Measurements from ENCODE around the gene NDUFV2. TPM values are rescaled to one million over a fixed set of nuclear protein-coding genes. Genes with fewer than 3 reads are reported as not detected.

Gene NDUFV2
- 100 to 1,000 TPM; 122 to 250 (median 156) TPM for total RNA-seq

DNA sequence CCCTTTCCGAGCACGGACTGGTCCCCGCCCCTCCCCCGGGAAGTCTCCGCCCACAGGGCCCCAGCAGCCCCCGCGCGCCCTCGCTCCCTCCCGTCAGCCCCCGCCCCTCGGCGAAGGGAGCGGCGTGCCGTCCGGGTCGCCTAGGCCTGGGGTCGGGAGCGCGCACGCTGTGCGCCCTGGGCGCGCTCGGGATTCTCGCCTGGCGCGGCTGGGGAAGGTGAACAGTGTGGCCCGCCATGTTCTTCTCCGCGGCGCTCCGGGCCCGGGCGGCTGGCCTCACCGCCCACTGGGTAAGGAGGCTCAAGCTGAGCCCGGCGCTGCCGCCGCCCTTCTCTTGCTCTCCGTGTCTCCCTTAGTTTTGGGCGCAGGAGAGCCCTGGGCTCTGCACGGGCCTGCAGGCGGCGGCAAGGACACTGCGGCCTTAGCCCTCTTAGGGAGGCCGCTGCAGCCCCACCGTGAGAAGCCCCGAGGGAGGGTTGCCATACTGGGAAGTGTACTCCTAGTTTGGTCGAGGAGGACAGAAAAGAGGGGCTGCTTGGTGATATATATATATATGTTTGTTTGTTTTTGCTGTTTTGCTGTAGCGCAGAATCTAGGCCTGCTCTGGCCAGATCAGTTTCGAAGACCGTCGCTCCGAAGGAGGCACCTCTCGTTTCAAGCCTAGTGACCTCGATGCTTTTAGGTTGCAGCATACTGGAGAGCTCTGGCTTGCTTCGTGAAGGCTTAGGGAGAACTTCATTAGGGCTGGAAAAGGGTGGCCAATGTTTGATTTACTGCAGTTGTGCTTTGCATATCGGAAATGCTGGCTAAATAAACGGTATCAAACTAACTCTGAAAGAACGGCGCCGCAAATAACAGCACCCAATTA, at the start of gene NDUFV2:
NDUFV2 (plus strand) TSS at position 192 of the 868 bp plus-strand sequence; CDS start at position 237, 45 bp downstream.
- peak within 1 kb of the TSS; percentile 59 to 90 (median 87) for H3K4me3 ChIP-seq
- peak within 1 kb of the TSS; percentile 95 to 96 for H3K27ac ChIP-seq
- ATAC-seq (replicated peaks in 6 of 8): peak; percentile 93 to 97 (median 96)
- peaks cover 13 to 36% of the 10 kb centered on the region in 2 donors for H3K4me1 ChIP-seq (replicated peaks in 1 of 2)
- in situ Hi-C loops (cut with MboI; ENCODE audit: low pct_unique_long_range_greater_than_20kb in 2 of 9, low sequenced_read_pairs in 9 of 9, unreplicated experiment in 9 of 9): no loop called here
- 0% methylated on average over 1 to 11 of the region's 64 CpGs; no CpG with 5 or more reads in 1 of the 10 experiments for WGBS, 10 experiments

DNA sequence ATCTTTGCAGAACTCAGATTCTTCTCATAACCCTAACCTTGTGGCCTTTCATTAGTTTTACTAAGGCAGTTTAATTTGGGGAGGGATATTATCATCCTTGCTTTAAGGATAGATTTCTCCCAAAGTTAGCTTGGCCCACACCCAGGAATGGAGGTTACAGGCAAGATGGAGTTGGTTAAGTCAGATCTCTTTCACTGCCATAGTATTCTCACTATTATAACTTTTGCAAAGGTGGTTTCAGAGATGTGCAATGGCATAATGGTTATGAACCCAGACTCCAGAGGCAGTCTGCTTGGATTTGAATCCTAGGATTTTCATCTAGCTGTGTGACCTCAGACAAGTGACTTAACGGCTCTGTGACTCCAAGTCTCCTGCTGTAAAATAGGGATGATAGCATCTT, 48.7 kb upstream of the NDUFV2 start:
- no peak overlapping the region for H3K27ac ChIP-seq
- no peak for ATAC-seq (replicated peaks in 6 of 8)
- in situ Hi-C loops (cut with MboI; ENCODE audit: low pct_unique_long_range_greater_than_20kb in 2 of 9, low sequenced_read_pairs in 9 of 9, unreplicated experiment in 9 of 9): no loop called here
- H3K4me1 ChIP-seq (replicated peaks in 1 of 2): peaks cover 0 to 6% of the 10 kb centered on the region in 2 donors
- H3K4me3 ChIP-seq: no peak overlapping the region
- WGBS, 10 experiments: 78 to 100% (median 100%) methylated on average over 1 of the region's 1 CpG; no CpG with 5 or more reads in 5 of the 10 experiments

DNA sequence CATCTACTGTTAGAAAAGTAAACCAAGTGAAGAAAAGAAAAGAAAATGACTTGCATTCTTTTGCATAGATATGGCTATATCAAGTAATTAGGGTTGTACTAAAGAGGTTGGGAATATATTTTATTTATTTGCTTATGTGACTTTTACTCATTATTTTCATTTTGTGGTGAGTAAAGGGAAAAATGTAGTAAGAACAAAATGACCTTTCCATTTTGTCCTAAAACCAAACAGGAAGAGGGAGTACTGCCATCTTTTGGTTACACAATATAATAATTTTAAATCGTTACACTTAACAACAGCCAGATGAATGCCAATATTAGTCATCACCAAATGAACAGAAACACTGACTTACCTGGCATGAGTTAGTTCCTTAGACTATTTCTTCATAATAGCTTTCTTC, 47.3 kb upstream of the NDUFV2 start:
- H3K27ac ChIP-seq: no peak overlapping the region
- H3K4me1 ChIP-seq (replicated peaks in 1 of 2): peaks cover 0 to 6% of the 10 kb centered on the region in 2 donors
- ATAC-seq (replicated peaks in 6 of 8): peak in 3 of 8 experiments; percentile 18 to 79 (median 73)
- H3K4me3 ChIP-seq: no peak overlapping the region
- WGBS, 10 experiments: 0 to 100% (median 35%) methylated on average over 1 of the region's 1 CpG; no CpG with 5 or more reads in 2 of the 10 experiments
- in situ Hi-C loops (cut with MboI; ENCODE audit: low pct_unique_long_range_greater_than_20kb in 2 of 9, low sequenced_read_pairs in 9 of 9, unreplicated experiment in 9 of 9): no loop called here

DNA sequence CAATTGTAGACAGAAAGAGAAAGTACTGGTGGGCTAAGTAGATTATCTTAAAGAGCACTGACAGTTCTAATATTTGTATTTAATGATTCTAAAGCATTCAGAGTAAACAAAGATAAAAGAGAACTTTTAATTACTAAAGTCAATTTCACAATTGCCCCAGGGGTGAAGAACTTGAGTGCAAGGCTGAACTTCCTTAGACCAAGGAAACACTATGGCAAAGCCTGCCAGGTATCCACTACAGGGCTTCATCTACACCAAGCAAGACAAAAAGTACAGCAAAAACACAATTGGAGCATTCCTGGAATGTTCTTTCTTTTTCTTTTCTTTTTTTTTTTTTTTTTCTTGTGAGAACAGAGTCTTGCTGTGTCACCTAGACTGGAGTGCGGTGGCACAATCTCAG, 46.9 kb upstream of the NDUFV2 start:
- no peak for ATAC-seq (replicated peaks in 6 of 8)
- Histone ChIP-seq H3K4me3 (no peak overlapping the region), H3K27ac (no peak overlapping the region), H3K4me1 (replicated peaks in 1 of 2) (peaks cover 0 to 6% of the 10 kb centered on the region in 2 donors)
- 60 to 100% (median 100%) methylated on average over 1 of the region's 1 CpG; no CpG with 5 or more reads in 7 of the 10 experiments for WGBS, 10 experiments
- in situ Hi-C loops (cut with MboI; ENCODE audit: low pct_unique_long_range_greater_than_20kb in 2 of 9, low sequenced_read_pairs in 9 of 9, unreplicated experiment in 9 of 9): no loop called here

DNA sequence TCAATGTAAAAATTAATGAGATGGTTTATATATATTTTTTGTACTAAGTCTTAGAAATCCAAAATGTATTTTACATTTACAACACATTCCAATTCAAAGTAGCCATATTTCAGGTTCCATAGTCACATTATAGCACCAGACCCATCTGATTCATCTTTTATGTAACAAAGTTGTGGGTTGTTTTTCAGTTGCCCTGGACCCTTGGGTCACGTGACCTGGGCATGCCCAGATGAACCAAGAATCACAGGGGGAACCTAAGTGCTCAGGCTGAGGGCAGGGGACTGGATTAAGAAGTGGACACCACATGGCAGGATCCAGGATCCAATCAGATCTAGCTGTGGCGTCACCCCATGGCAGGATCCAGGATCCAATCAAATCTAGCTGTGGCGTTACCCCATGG, 44.9 kb upstream of the NDUFV2 start:
- H3K4me1 ChIP-seq (replicated peaks in 1 of 2): peaks cover 0 to 6% of the 10 kb centered on the region in 2 donors
- in situ Hi-C loops (cut with MboI; ENCODE audit: low pct_unique_long_range_greater_than_20kb in 2 of 9, low sequenced_read_pairs in 9 of 9, unreplicated experiment in 9 of 9): no loop called here
- H3K27ac ChIP-seq: no peak overlapping the region
- 81 to 100% (median 98%) methylated on average over 1 to 3 of the region's 3 CpGs; no CpG with 5 or more reads in 2 of the 10 experiments for WGBS, 10 experiments
- ATAC-seq (replicated peaks in 6 of 8): no peak
- H3K4me3 ChIP-seq: no peak overlapping the region

DNA sequence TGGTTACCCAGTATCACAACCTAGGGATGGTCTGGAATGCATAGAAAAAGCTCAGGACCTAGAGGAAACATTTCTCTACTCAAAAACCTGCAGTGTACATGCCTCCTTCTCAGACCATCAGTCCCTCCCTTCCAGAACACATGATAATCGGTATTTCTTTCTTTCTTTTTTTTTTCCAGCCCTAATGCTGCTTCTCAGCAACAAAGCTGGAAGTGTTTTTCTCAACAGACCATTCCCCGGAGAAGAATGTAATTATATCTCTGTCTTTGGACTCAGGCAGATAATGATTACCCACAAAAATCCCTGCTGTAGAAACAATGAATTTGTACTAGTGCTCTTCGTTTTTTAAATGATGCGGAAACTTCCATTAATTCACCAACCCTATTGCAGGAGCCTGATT, 44.1 kb upstream of the NDUFV2 start:
- peak overlapping the region in 1 of 2 donors; percentile 12 for H3K27ac ChIP-seq
- WGBS, 10 experiments: 12 to 77% (median 54%) methylated on average over 1 to 4 of the region's 4 CpGs; no CpG with 5 or more reads in 1 of the 10 experiments
- in situ Hi-C loops (cut with MboI; ENCODE audit: low pct_unique_long_range_greater_than_20kb in 2 of 9, low sequenced_read_pairs in 9 of 9, unreplicated experiment in 9 of 9): no loop called here
- H3K4me3 ChIP-seq: no peak overlapping the region
- H3K4me1 ChIP-seq (replicated peaks in 1 of 2): peaks cover 0 to 6% of the 10 kb centered on the region in 2 donors
- peak in 5 of 8 experiments; percentile 31 to 68 (median 59) for ATAC-seq (replicated peaks in 6 of 8)

DNA sequence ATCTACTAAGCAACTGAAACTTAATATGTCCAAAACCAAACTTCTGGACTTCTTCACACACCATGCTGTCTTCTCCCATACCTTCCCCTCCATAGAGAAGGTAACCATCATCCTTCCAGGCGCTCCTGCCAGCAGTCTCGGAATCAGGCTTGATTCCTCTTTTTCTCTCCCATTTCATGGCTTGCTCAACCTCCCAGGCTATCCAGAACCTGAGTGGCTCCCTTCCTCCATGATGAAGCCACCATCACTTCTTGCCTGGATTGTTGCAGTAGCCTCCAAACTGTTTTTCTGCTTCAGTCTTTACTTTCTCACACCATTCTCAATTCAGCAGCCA, 40.1 kb upstream of the NDUFV2 start:
- Histone ChIP-seq H3K4me1 (replicated peaks in 1 of 2) (peaks cover 0 to 6% of the 10 kb centered on the region in 2 donors), H3K4me3 (no peak overlapping the region), H3K27ac (no peak overlapping the region)
- in situ Hi-C loops (cut with MboI; ENCODE audit: low pct_unique_long_range_greater_than_20kb in 2 of 9, low sequenced_read_pairs in 9 of 9, unreplicated experiment in 9 of 9): no loop called here
- 83 to 100% (median 100%) methylated on average over 2 of the region's 2 CpGs; no CpG with 5 or more reads in 5 of the 10 experiments for WGBS, 10 experiments
- no peak for ATAC-seq (replicated peaks in 6 of 8)

DNA sequence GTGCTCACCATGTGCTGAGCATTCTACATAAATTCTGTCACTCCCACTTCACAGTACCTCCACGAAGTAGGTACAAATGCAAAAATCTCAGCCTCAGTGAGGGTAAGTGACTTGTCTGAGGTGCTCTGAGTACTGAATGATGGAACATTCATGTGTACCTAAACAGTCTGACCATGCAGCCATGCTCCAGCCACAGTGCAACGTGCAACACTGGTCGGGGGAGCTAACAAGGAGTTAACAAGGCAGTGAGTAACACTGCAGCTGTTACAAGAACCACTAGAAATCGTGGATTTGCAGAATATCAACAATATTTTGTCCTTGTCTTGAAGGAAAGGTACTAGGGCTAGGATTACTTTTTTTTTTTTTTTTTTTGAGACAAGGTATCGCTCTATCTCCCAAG, 36.6 kb upstream of the NDUFV2 start:
- Histone ChIP-seq H3K4me1 (replicated peaks in 1 of 2) (no peaks in the 10 kb centered on the region), H3K27ac (no peak overlapping the region), H3K4me3 (no peak overlapping the region)
- in situ Hi-C loops (cut with MboI; ENCODE audit: low pct_unique_long_range_greater_than_20kb in 2 of 9, low sequenced_read_pairs in 9 of 9, unreplicated experiment in 9 of 9): no loop called here
- 0 to 92% (median 56%) methylated on average over 1 to 5 of the region's 5 CpGs; no CpG with 5 or more reads in 3 of the 10 experiments for WGBS, 10 experiments
- no peak for ATAC-seq (replicated peaks in 6 of 8)

DNA sequence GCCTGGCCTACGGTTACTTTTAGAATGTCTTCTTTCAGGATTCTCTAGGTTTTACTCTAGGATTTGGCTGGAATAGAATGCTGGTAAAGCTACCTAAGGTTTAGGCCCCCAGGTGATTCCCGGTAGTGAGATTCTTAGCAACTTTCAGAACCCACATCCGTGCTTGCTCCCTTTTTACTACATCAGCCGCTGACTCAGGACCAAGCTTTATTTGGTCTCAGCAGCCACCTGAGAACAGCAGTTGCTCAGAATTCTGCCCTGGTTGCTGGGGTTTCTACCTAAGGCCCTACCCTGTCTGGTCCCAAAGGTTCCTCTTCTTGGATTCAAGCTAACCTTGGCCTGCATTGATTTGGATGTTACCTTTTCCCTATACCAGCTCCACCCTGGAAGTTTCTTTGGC, 36.1 kb upstream of the NDUFV2 start:
- no peaks in the 10 kb centered on the region for H3K4me1 ChIP-seq (replicated peaks in 1 of 2)
- 20 to 100% (median 89%) methylated on average over 1 to 3 of the region's 4 CpGs; no CpG with 5 or more reads in 1 of the 10 experiments for WGBS, 10 experiments
- in situ Hi-C loops (cut with MboI; ENCODE audit: low pct_unique_long_range_greater_than_20kb in 2 of 9, low sequenced_read_pairs in 9 of 9, unreplicated experiment in 9 of 9): no loop called here
- no peak overlapping the region for H3K4me3 ChIP-seq
- H3K27ac ChIP-seq: no peak overlapping the region
- ATAC-seq (replicated peaks in 6 of 8): no peak

DNA sequence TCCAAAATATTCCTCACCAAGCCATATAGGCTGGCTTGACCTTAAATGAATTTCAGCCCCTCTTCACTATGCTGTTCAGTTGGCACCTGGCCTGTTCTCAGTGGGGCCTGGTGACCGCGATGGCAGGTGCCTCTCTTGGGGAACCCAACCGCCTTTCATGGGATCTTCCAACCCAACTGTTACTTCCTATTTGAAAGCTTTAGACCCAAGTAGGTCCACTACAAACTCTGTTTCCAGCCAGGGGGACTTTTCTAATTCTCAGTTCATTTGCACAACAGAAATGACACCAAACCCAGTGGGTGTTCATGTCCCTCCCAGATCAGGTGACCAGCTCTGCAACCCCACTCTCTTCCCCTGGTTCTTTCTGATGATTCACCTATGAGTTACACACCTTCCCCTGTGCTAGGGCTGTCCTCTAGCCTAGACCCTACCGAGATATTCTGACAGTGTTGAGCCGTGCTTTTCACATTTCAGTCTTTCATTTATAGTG, 35.6 kb upstream of the NDUFV2 start:
- Histone ChIP-seq H3K4me1 (replicated peaks in 1 of 2) (no peaks in the 10 kb centered on the region), H3K4me3 (no peak overlapping the region), H3K27ac (no peak overlapping the region)
- in situ Hi-C loops (cut with MboI; ENCODE audit: low pct_unique_long_range_greater_than_20kb in 2 of 9, low sequenced_read_pairs in 9 of 9, unreplicated experiment in 9 of 9): no loop called here
- ATAC-seq (replicated peaks in 6 of 8): no peak
- WGBS, 10 experiments: 92 to 100% (median 96%) methylated on average over 2 to 5 of the region's 5 CpGs; no CpG with 5 or more reads in 1 of the 10 experiments

DNA sequence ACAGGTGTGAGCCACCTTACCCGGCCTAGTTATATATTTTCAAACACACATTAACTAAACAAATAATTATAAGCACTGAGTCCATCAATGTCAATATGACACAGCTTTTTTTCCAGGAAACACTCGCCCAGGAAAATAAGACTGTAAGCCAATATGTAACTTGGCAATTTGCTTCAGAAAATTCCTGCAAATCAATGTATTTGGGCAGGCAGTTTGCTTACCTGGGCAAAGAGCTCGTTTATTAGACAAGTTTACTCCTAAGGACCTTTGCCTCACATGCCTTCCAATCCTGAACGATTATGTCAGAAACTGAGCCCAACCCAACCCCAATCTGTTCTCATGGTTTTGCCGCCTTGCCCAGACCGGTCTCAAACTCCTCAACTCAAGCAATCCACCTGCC, 34.7 kb upstream of the NDUFV2 start:
- Histone ChIP-seq H3K4me3 (no peak overlapping the region), H3K27ac (no peak overlapping the region), H3K4me1 (replicated peaks in 1 of 2) (no peaks in the 10 kb centered on the region)
- 43 to 100% (median 88%) methylated on average over 1 to 6 of the region's 6 CpGs for WGBS, 10 experiments
- no peak for ATAC-seq (replicated peaks in 6 of 8)
- in situ Hi-C loops (cut with MboI; ENCODE audit: low pct_unique_long_range_greater_than_20kb in 2 of 9, low sequenced_read_pairs in 9 of 9, unreplicated experiment in 9 of 9): no loop called here

DNA sequence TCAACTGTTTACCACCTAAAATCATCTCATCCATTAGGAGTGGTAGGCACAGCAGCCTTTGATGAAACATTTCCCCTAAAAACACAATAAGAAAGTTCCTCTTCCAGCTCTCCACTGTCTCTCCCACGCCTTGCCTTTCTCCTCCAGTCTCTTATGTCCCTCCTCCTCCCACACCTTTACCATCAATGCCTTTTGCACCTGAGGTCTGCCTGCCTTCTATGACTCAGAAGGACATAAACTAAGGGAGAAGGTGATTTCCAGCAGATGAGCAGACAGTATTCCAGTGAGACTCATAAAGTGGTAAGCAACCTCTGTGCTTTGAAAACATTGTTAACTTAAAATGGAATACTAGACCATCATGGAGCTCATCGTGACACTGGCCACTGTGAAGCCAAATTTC, 34.2 kb upstream of the NDUFV2 start:
- Histone ChIP-seq H3K4me1 (replicated peaks in 1 of 2) (no peaks in the 10 kb centered on the region), H3K4me3 (no peak overlapping the region), H3K27ac (no peak overlapping the region)
- no peak for ATAC-seq (replicated peaks in 6 of 8)
- in situ Hi-C loops (cut with MboI; ENCODE audit: low pct_unique_long_range_greater_than_20kb in 2 of 9, low sequenced_read_pairs in 9 of 9, unreplicated experiment in 9 of 9): no loop called here
- 75 to 100% (median 93%) methylated on average over 1 to 2 of the region's 2 CpGs; no CpG with 5 or more reads in 2 of the 10 experiments for WGBS, 10 experiments

DNA sequence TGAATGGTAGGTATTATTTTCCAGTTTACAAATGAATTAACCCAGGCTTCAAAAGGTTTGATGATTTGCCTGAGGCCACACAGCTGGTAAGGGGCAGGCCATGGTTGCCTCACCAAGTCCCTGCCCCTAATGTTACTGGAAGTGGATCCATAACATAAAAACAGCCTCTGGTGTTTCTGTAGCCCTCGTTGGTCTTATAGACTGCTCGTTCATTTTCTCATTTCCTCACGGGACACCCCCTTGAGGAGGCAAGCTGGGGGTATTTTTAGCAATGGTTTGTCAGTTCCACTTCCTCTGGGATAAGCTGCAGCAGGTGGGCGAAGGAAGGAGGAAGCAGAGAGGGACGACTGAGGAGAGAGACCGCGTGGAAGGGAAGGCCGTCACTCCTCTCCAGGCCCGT, 32.9 kb upstream of the NDUFV2 start:
- peak in 3 of 8 experiments; percentile 6 to 61 (median 40) for ATAC-seq (replicated peaks in 6 of 8)
- Histone ChIP-seq H3K4me3 (no peak overlapping the region), H3K4me1 (replicated peaks in 1 of 2) (no peaks in the 10 kb centered on the region), H3K27ac (no peak overlapping the region)
- whole genome bisulfite sequencing, 10 experiments: 28 to 100% (median 63%) methylated on average over 1 to 6 of the region's 9 CpGs; no CpG with 5 or more reads in 2 of the 10 experiments
- in situ Hi-C loops (cut with MboI; ENCODE audit: low pct_unique_long_range_greater_than_20kb in 2 of 9, low sequenced_read_pairs in 9 of 9, unreplicated experiment in 9 of 9): no loop called here
